AG04450 (cell line): ENCODE results near the gene ZNF280C. TPM values are rescaled to one million over a fixed set of nuclear protein-coding genes. Genes with fewer than 3 reads are reported as not detected.

Experiments
- CTCF ChIA-PET: fragments of 300-600, 350-600 bp; formaldehyde crosslinking; extraction: SDS; loops from one replicate; lab custom pipeline; 2022; ENCODE audit warnings: antibody characterized with exemption, inconsistent platforms; lab: Charles Lee
- POLR2A ChIA-PET: fragments of 350-600 bp; formaldehyde crosslinking; extraction: SDS; loops from one replicate; lab custom pipeline; 2021; ENCODE audit warnings: antibody characterized with exemption, inconsistent platforms; lab: Yijun Ruan, JAX
- DNase-seq: peaks from one replicate; pipeline ENCODE4 v3.0.0-alpha.2; 2011; ENCODE audit warnings: low read depth, low spot score
- H3K27ac ChIP-seq: one replicate; pipeline ENCODE4 v1.5.1; 2012; ENCODE audit warnings: low read depth, low read length, control low read depth
- H3K27me3 ChIP-seq: one replicate; pipeline ENCODE4 v1.6.0; 2012; ENCODE audit warnings: low read length; ENCODE audit not compliant: control insufficient read depth, insufficient read depth
- H3K4me3 ChIP-seq: 2 replicates; pipeline ENCODE4 v1.5.1; 2011; ENCODE audit warnings: mild to moderate bottlenecking, low read depth, low read length, control low read depth
- H3K9me3 ChIP-seq: 2 replicates; pipeline ENCODE4 v1.5.1; 2012; ENCODE audit warnings: low read length; ENCODE audit not compliant: control insufficient read depth, insufficient read depth
- CTCF ChIP-seq: IDR thresholded peaks from 2 replicates; pipeline ENCODE4 v1.5.1; 2011; ENCODE audit warnings: low read depth, low read length, control low read depth, inconsistent platforms
- polyA plus RNA-seq: library from polyadenylated mRNA; depleted of rRNA; stranded (reverse); fragments of >200 nt; gene quantifications from 2 replicates; pipeline ENCODE4 v1.2.3, GENCODE V29; 2011

The ZNF280C gene
- polyA plus RNA-seq, 1 experiment: 9.9 TPM

GRCh38 chrX:130300010-130300282 lies 31.2 kb upstream of the ZNF280C start:
- CTCF ChIA-PET: no interaction called here
- no peak overlapping the region for H3K27ac ChIP-seq
- POLR2A ChIA-PET: no interaction called here

GRCh38 chrX:130299279-130300009 lies 30.7 kb upstream of the ZNF280C start:
- no peak overlapping the region for H3K4me3 ChIP-seq
- POLR2A ChIA-PET: no interaction called here
- no peak for DNase-seq
- H3K9me3 ChIP-seq: no peaks in the 10 kb centered on the region
- CTCF ChIA-PET: no interaction called here
- no peaks in the 10 kb centered on the region for H3K27me3 ChIP-seq
- no peak overlapping the region for H3K27ac ChIP-seq
- no peak for TF ChIP-seq CTCF

More at GRCh38 chrX:130300010-130300282, 31.2 kb upstream of the ZNF280C start:
- Histone ChIP-seq H3K9me3 (no peaks in the 10 kb centered on the region), H3K27me3 (no peaks in the 10 kb centered on the region), H3K4me3 (no peak overlapping the region)
- DNase-seq: no peak
- no peak for TF ChIP-seq CTCF

DNA sequence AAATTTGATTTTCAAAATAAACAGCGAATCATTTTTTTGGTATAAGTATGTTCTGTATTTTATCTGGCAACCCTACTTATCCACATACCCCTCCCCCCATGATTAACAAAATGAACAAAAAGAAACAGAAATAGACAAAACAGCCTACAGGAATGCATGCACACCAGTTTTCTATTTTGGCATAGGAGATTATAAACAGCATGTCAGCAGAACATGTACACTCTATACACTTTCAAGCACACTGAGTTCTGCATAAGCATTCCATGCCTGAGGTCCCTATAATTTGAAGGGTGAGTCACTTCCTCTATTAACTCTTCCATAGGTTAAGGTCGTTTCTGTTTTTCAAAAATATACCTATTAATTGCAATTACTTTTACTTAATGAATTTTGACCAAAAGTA lies 28.0 kb upstream of the ZNF280C start:
- POLR2A ChIA-PET: no interaction called here
- CTCF ChIA-PET: no interaction called here
- no peak for DNase-seq
- Histone ChIP-seq H3K27me3 (no peaks in the 10 kb centered on the region), H3K27ac (no peak overlapping the region), H3K4me3 (no peak overlapping the region), H3K9me3 (no peaks in the 10 kb centered on the region)
- no peak for TF ChIP-seq CTCF

GRCh38 chrX:130296297-130296678 lies 27.6 kb upstream of the ZNF280C start:
- Histone ChIP-seq H3K27ac (no peak overlapping the region), H3K4me3 (no peak overlapping the region), H3K27me3 (no peaks in the 10 kb centered on the region), H3K9me3 (no peaks in the 10 kb centered on the region)
- POLR2A ChIA-PET: no interaction called here
- DNase-seq: no peak
- TF ChIP-seq CTCF: no peak
- CTCF ChIA-PET: no interaction called here

GRCh38 chrX:130295519-130296296 lies 27.0 kb upstream of the ZNF280C start:
- Histone ChIP-seq H3K9me3 (no peaks in the 10 kb centered on the region), H3K4me3 (no peak overlapping the region), H3K27me3 (no peaks in the 10 kb centered on the region), H3K27ac (no peak overlapping the region)
- DNase-seq: no peak
- CTCF ChIA-PET: no interaction called here
- no peak for TF ChIP-seq CTCF
- POLR2A ChIA-PET: no interaction called here
